ENCODE data around the gene NAA25. TPM values are rescaled to one million over a fixed set of nuclear protein-coding genes. Genes with fewer than 3 reads are reported as not detected.

NAA25 gene
- total and polyA plus RNA-seq, 2 donors (not counting 1 experiment from before 2014, with no cell fraction given), result 5.9 to 40.8 TPM

DNA sequence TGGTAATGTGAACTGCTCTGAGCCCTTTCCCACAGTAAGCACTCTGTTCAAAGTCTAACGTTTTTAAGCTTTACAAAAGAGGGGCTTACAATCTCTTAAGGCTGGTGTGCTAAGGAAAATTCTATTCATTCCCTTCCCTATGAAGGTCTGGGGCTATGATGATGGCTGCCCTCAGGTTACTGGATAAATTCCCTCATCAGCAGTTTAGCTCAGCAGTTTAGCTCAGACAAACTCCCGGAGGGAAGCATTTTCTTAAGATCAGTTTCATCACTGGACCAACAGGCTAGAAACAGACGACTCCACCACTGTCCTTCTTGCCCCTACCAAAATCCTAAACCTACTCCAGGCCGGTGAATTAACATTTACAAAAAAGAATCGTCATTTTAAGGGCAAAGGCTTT, 76.3 kb downstream of the NAA25 start:
- Mint-ChIP-seq H3K9me3 (ENCODE audit: insufficient read depth) (no peaks in the 10 kb centered on the region), H3K27ac (no peak overlapping the region), H3K27me3 (no peaks in the 10 kb centered on the region), H3K4me3 (no peak overlapping the region), H3K4me1 (peaks cover 10% of the 10 kb centered on the region)
- Histone ChIP-seq H3K4me1 (ENCODE audit: control insufficient read depth in 2 of 2, insufficient read depth in 2 of 2, low read length in 2 of 2) (no peaks in the 10 kb centered on the region), H3K27me3 (replicated peaks in 1 of 4; ENCODE audit: control extremely low read depth in 1 of 4, control insufficient read depth in 3 of 4, insufficient read depth in 4 of 4, low read length in 3 of 4) (no peaks in the 10 kb centered on the region), H3K4me2 (replicated peaks; ENCODE audit: low read depth, low read length, poor library complexity, severe bottlenecking) (no peak overlapping the region), H3K27ac (ENCODE audit: low read length in 2 of 2) (no peak overlapping the region), H3K9ac (ENCODE audit: low read length) (no peak overlapping the region), H3K79me2 (ENCODE audit: control insufficient read depth, insufficient read depth, low read length) (no peaks in the 10 kb centered on the region), H4K20me1 (ENCODE audit: control insufficient read depth, insufficient read depth, low read length, poor library complexity, severe bottlenecking) (no peaks in the 10 kb centered on the region), H3K4me3 (ENCODE audit: control extremely low read depth in 1 of 5, extremely low read depth in 1 of 5, insufficient read depth in 1 of 5, low read depth in 2 of 5, low read length in 4 of 5) (no peak overlapping the region), H3K9me3 (ENCODE audit: control extremely low read depth in 1 of 3, control insufficient read depth in 2 of 3, insufficient read depth in 1 of 3, low read length in 2 of 3) (no peaks in the 10 kb centered on the region), H3K36me3 (replicated peaks in 1 of 2; ENCODE audit: control extremely low read depth in 1 of 2, control insufficient read depth in 1 of 2, extremely low read depth in 1 of 2, insufficient read depth in 2 of 2, low read length in 1 of 2) (peaks cover 16 to 36% of the 10 kb centered on the region in 2 experiments), H2AFZ (ENCODE audit: insufficient read depth, low read depth, low read length, poor library complexity, severe bottlenecking) (no peak overlapping the region)
- 88% methylated on average over 1 of the region's 5 CpGs for WGBS (ENCODE audit: insufficient coverage)
- ATAC-seq (ENCODE audit: low read depth) (no peak), DNase-seq (no peak)
- intact Hi-C loops (cut with micrococcal nuclease), result loop anchor here (5.0 kb wide), 1 partner anchor 85 kb away; no protein-coding TSS in a partner anchor
- CTCF ChIA-PET, result no interaction called here
- POLR2A ChIA-PET, result interaction anchor here (0.7 kb wide), 1 partner anchor 12 kb away, joined by 3 read pairs; no protein-coding TSS in a partner anchor
- no peak for TF ChIP-seq EZH2 (IDR thresholded peaks at IDR 0.05; ENCODE audit: borderline replicate concordance, insufficient read depth, low read depth, low read length, poor library complexity, severe bottlenecking)
- TF ChIP-seq, protein P1, sequence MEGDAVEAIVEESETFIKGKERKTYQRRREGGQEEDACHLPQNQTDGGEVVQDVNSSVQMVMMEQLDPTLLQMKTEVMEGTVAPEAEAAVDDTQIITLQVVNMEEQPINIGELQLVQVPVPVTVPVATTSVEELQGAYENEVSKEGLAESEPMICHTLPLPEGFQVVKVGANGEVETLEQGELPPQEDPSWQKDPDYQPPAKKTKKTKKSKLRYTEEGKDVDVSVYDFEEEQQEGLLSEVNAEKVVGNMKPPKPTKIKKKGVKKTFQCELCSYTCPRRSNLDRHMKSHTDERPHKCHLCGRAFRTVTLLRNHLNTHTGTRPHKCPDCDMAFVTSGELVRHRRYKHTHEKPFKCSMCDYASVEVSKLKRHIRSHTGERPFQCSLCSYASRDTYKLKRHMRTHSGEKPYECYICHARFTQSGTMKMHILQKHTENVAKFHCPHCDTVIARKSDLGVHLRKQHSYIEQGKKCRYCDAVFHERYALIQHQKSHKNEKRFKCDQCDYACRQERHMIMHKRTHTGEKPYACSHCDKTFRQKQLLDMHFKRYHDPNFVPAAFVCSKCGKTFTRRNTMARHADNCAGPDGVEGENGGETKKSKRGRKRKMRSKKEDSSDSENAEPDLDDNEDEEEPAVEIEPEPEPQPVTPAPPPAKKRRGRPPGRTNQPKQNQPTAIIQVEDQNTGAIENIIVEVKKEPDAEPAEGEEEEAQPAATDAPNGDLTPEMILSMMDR (IDR thresholded peaks at IDR 0.05), result no peak

GRCh38 chr12:112031472-112031871, 77.1 kb downstream of the NAA25 start:
- Histone ChIP-seq H3K36me3 (replicated peaks in 1 of 2; ENCODE audit: control extremely low read depth in 1 of 2, control insufficient read depth in 1 of 2, extremely low read depth in 1 of 2, insufficient read depth in 2 of 2, low read length in 1 of 2) (peaks cover 14 to 32% of the 10 kb centered on the region in 2 experiments), H3K9me3 (ENCODE audit: control extremely low read depth in 1 of 3, control insufficient read depth in 2 of 3, insufficient read depth in 1 of 3, low read length in 2 of 3) (no peaks in the 10 kb centered on the region), H3K9ac (ENCODE audit: low read length) (no peak overlapping the region), H3K79me2 (ENCODE audit: control insufficient read depth, insufficient read depth, low read length) (no peaks in the 10 kb centered on the region), H3K4me3 (ENCODE audit: control extremely low read depth in 1 of 5, extremely low read depth in 1 of 5, insufficient read depth in 1 of 5, low read depth in 2 of 5, low read length in 4 of 5) (no peak overlapping the region), H3K27me3 (replicated peaks in 1 of 4; ENCODE audit: control extremely low read depth in 1 of 4, control insufficient read depth in 3 of 4, insufficient read depth in 4 of 4, low read length in 3 of 4) (no peaks in the 10 kb centered on the region), H3K4me1 (ENCODE audit: control insufficient read depth in 2 of 2, insufficient read depth in 2 of 2, low read length in 2 of 2) (peaks cover under 1 to 2% of the 10 kb centered on the region in 2 donors), H2AFZ (ENCODE audit: insufficient read depth, low read depth, low read length, poor library complexity, severe bottlenecking) (no peak overlapping the region), H3K4me2 (replicated peaks; ENCODE audit: low read depth, low read length, poor library complexity, severe bottlenecking) (no peak overlapping the region), H4K20me1 (ENCODE audit: control insufficient read depth, insufficient read depth, low read length, poor library complexity, severe bottlenecking) (no peaks in the 10 kb centered on the region), H3K27ac (ENCODE audit: low read length in 2 of 2) (no peak overlapping the region)
- no peak for ATAC-seq (ENCODE audit: low read depth)
- H3K27me3 Mint-ChIP-seq, result no peaks in the 10 kb centered on the region
- no peak overlapping the region for H3K4me3 Mint-ChIP-seq
- TF ChIP-seq, protein P1 (IDR thresholded peaks at IDR 0.05), result no peak
- intact Hi-C loops (cut with micrococcal nuclease), result loop anchor here (5.0 kb wide), 1 partner anchor 84 kb away; no protein-coding TSS in a partner anchor
- DNase-seq, result no peak
- WGBS (ENCODE audit: insufficient coverage), result 100% methylated on average over 2 of the region's 2 CpGs
- ChIA-PET POLR2A (no interaction called here), CTCF (no interaction called here)
- no peaks in the 10 kb centered on the region for H3K9me3 Mint-ChIP-seq (ENCODE audit: insufficient read depth)
- peaks cover 12% of the 10 kb centered on the region for H3K4me1 Mint-ChIP-seq
- no peak overlapping the region for H3K27ac Mint-ChIP-seq

Data from B cell (primary cell).